Pons (tissue), 1 donor: ENCODE measurements around the gene WWP2.

ENCODE experiments used
- DNase-seq: peaks from one replicate; pipeline ENCODE4 v3.0.0-alpha.2; 2016; ENCODE audit warnings: low spot score

Gene WWP2

DNA sequence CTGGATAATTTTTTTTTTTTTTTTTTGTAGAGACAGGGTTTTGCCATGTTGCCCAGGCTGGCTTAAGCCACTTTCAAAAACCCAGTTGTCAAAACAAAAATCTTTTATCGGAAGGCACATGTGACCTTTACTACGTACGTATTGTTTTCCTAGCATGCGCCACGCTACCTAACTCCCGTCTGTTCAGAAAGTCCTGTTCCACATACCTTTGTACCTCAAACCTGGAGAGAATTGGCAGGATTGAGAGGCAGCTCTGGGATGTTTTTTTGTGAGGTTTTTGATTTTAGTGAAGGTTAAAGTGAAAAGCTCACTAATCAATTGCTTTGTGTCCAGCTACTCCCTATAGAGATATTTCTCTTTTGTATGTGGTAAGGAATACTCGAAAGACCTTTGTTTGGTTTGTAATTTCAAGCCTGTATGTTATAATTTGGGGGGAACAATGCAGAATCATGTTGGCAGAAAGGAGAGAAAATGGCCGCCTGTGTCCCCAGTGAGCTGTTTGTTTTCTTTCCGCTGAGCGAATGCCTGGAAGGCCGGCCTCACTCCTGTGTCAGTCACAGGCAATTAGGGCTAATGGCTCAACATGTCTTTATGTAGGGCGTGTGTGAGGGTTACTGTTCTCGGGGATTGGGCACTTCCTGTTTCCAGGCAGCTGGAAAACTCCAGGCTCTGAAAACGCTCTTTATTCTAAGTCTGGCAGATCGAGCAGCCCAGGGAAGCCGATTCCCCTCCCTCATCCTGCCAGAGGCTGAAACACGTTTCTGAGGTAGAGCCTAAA, 128.2 kb downstream of the WWP2 start:
- DNase-seq, result peak; percentile 99

DNA sequence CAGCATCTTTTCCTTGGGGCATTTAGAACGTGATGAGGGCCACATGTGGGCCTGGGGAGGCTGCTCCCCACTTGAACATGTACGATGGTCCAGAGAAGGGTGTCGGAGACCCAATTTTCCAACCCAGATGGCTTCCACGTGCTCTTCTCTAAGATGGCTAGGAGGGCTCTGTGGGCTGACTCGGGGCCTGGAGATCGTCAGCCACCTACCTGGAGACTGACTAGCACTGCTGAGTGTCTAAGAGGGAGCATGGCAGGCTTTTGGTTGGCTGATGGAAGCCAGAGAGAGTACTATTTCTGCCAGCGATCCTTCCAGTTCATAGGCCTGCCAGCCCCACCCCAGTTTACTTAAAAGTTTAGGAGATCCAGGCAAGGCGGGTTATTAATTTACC, 128.8 kb downstream of the WWP2 start:
- DNase-seq, result no peak

DNA sequence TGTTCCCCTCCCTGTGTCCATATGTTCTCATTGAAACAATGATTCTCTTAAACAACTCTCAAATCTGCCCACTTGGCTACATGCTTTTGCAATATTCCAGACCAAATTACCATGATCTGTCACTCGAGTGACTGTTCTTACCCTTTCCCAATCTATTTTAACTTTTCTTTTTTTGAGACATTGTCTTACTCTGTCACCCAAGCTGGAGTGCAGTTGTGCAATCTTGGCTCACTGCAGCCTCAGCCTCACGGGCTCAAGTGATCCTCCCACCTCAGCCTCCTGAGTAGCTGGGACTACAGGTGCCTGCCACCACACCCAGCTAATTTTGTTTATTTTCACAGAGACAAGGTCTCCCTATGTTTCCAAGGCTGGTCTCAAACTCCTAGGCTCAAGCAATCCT, 130.2 kb downstream of the WWP2 start:
- no peak for DNase-seq

DNA sequence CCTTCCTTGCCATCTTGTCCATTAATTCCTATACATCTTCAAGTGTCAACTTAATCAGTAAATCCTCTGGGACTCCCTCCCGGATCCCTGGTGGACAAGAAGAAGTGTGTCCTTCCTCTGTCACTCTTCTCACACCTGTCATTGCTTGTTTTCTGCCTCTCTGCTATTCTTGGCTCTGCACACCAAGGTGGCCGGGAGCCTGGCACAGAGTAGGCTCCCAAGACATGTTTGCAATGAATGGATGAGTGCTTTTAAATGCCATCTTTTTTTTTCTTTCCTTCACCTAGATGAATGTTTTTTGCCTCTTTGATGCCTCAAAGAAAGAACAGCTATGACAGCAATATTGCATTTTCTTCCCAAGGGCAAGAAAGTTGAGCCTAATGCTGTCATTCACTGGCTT, 131.0 kb downstream of the WWP2 start:
- no peak for DNase-seq

DNA sequence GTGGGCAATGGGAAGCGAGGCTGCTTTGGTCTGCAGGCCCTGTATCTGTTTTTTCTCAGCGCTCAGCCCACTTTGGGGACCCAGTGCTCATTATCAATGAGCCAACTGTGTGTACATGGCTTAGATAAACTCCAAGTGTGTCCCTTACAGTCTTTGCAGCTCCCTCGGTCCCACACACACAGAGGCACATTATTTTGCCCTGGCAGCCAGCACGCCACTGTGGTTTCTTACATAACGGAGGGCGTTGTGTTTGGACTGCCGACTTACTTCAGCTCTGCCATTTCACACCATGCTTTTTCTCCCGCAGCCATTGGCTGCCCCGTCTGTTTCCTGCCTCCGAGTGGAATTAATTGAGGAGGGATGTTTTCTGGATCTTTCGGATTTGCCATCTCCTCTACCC, 132.5 kb downstream of the WWP2 start:
- peak; percentile 95 for DNase-seq

DNA sequence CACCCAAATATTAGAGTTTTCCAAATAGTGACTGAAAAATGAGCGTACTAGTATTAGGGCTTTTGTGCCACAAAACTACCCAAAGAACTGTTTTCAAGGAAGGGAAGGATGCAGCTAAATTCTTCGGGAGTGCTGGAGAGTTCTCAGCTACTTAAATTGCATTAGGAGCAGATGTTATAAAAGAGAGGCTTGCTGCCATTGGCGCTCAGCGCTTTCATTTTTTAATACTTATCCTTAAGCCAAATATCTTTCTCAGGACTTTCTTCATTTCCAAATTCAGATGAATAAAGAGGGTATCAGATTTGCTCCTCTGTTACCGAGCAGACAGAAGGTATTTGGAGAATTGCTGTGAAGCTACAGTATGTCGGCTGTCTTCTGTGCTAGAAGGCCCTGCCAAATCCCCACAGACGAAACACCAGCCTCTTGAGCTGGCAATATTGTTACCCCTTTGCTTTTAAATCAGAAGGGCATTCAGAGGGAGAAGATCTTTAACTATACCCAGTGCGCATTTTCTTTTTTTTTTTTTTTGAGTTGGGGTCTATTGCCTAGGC, 141.8 kb downstream of the WWP2 start:
- DNase-seq, result no peak

DNA sequence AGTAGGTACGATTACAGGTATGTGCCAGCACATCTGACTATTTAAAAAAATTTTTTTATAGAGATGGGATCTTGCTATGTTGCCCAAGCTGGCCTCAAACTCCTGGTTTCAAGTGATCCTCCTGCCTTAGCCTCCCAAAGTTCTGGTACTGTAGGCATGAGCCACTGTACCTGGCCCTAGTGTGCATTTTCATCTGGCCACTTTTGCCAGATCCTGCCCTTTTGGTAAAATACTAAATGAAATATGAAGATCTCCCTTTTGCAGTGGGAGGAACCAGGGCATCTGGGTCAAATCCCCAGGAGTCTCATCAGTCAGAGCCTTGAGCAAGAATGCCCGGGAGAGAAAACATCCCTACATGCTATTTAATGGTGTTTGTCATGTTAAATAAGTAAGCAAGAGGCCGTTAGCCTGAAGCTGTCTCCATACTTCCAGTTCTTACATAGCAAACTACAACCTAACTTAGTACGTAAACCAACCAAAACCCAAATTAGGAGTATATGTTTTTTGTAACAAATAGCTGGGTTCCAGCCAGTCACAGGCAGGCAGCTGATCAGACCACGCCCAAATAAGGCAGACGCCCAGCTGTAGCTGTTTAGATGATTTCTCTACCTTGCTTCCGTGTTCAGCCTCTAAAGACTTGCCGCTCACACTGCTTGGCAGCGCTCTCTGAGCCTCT, 142.5 kb downstream of the WWP2 start:
- DNase-seq, result no peak

DNA sequence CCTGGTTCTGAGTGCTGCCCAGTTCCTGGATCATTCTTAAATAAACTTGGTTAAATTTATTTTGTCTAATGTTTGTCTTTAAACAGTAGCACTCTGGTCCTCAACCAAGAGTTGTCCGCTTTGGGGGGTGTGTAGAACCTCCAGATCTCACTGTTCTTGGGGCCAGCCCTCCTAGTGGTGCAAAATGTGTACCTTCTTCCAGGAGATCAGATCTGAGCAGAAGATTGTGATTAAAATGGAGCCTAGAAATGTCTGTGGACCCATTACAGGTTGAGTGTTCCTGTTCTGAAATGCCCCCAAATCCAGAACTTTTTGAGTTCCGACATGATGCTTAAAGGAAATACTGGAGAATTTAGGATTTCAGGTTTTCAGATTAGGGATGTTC, 143.0 kb downstream of the WWP2 start:
- DNase-seq, result no peak

DNA sequence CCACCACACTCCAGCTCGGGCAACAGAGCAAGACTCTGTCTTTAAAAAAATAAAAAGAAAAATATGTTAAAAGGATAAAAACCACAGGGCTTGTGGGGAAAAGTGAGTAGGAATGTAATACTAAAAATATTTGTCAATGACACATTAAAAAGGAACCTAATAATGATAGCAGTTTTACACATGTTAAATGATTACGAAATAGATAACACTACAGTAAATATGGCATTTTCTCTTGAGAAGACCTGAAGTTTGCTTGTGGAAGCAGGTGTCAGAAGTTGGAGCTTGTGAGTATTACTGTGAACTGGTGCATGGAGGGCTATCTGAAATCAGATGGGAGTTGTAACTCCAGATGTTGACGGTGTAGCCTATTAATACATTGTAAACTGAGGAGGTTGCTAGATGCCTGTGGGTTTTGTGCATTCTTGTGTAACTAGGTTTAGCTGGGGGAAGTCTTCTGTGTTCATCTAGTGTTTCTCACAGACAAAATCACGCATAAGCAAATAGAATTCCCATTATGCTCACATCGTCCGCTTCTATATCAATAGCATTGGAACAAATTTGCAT, 144.8 kb downstream of the WWP2 start:
- DNase-seq, result no peak

DNA sequence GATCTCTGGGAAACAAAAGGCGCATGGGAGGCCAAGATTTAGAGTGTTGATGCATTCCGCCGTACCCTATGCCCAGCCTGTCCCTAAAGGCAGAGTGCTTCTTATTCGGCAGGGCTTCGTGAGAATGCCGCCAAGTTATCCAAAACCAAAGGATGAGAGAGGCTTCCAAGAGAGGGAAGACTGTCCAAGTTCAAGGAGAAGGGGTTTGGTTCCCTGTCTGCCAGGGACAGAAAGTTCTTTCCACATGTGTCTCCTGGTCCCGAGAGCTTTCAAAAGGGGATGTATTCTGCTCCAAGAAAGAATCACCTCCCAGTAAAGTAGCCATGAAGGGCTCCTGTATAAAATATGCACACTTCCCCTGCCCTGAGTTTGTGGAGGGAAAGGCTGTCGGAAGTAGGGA, 146.9 kb downstream of the WWP2 start:
- no peak for DNase-seq

DNA sequence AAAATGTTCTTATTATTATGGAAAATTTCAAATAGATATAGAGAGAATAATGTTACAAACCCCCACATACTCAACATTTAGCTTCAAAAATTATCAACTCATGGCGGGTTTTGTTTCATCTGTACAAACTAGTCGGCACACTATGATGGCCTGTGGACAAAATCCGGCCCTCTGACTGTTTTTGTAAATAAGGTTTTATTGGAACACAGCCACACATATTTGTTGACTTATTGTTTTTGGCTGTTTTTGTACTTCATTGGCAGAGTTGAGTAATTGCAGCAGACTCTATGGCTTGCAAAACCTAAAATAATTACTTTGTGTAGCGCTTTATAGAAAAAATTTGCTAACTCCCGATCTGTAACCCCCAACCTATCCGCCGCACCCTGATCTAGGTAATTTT, 147.6 kb downstream of the WWP2 start:
- no peak for DNase-seq

DNA sequence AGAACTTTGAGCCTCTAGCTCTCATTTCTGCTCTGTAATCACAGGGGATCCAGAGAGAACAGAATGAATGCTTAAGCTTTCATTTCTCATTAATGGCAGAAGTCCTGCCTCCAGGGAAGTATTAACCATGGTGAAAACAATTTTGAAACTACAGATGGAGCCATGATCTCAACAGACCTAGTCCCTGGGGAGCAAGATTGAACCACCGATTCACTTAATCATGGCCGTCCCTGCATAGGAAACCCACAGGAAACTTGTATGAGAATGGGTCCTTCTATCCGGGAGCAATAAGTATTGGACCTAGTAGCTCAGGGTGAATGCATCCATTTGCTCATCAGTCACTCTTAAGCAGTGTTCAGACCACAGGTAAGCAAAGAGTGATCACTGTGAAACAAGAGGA, 148.8 kb downstream of the WWP2 start:
- DNase-seq, result no peak

DNA sequence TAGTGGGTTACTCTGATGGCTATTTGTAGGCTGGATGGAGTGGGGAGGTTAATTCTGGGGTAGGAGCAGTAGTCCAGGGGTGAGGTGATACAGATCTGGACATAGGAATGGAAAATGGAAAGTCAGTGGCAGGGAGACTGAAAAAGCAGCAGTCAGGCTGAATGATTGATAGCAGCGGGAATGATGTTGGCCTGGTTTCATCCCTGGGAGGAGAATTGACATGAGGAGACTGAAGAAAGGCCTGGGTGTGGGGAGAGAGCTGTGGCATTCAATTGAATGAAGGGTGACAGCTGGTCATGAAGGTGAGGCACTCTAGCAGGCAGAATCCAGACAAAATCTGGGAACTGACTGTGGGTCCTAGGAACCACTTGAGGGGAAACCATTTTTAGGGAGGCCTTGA, 154.3 kb downstream of the WWP2 start:
- no peak for DNase-seq

DNA sequence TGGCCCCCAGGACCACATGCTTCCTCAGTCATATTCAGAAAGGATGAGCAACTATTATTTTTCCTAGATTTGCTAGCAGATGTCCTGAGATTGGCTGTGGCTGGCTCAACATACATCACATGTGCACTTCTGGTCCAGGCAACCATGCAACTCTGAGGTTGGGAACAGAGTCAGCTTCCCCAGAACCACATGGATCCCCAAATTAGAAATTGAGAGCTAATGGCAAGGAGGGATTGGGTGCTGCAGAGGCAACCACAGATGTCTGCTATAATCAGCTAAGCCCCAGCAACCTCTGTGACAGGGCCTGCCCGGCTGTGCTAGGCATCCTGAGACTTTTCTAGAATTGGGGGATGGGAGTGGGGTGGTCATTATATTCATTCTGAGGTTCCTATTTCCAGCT, 155.2 kb downstream of the WWP2 start:
- DNase-seq, result no peak

DNA sequence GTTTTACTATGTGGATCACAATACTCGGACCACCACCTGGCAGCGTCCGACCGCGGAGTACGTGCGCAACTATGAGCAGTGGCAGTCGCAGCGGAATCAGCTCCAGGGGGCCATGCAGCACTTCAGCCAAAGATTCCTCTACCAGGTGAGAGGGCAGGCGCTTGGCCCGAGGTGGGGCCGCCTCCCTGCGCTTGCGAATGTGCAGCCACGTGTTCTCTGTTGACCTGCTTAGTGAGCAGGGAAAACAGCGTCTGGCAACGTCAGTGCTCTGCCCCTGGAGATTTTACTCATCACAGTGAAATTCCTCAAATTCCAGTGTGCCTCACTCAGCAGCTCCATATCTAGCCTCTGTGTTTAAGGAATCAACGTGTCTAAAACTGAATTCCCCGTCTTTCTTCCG, 155.6 kb downstream of the WWP2 start:
- no peak for DNase-seq

DNA sequence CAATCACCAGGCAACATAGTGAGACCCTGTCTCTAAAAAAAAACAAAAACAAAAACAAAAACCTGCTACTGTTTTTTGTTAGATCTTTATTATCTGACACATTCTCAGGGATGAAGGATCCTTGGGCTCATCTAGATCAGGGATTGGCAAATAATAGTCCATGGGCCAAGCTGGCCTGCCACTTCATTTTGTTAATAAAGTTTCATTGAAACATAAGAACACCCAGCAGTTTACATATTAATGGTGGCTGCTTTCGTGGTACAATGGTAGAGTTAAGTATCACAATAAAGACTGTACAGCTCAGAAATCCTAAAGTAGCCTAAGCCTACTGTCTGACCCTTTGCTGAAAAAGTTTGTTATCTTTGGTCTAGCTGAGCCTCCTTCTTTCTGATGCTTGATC, 156.1 kb downstream of the WWP2 start:
- no peak for DNase-seq

DNA sequence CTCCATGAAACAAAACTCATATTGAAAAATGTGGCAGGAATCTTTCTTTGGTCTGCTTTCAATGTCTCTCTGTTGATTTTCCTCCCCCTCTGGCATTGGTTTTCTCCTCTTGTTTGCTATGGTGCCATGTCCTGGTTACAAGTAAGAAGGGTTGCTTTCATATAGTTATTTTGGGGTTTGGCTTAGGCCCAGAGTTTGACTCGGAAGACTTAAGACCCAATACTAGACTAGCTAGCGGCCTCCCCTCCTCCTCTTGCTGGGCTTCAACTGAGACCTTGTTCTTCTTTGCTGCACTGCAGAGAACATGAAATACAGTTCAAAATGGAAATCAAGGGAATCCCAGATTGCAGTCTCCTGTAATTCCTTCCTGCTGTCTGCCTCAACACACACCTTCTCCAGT, 159.0 kb downstream of the WWP2 start:
- DNase-seq, result peak; percentile 46

DNA sequence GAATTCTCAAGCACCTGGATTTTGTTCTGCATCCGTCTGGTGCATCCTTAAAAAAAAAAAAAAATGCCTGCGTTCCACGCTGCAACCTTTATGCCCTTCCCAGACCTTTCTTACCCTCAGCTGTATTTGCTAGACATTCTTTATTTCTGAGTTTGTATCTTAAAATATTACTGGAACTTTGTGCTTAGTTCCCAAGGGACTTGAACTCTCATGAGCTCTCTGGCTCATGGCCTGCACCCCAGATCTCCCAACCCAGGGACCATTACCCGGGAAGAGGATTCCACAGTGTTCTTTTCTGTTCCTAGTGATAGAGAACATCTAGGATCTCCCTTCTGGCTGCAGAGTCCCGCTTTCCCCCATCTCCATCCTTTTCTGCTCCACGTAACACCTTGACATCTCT, 160.1 kb downstream of the WWP2 start:
- no peak for DNase-seq

DNA sequence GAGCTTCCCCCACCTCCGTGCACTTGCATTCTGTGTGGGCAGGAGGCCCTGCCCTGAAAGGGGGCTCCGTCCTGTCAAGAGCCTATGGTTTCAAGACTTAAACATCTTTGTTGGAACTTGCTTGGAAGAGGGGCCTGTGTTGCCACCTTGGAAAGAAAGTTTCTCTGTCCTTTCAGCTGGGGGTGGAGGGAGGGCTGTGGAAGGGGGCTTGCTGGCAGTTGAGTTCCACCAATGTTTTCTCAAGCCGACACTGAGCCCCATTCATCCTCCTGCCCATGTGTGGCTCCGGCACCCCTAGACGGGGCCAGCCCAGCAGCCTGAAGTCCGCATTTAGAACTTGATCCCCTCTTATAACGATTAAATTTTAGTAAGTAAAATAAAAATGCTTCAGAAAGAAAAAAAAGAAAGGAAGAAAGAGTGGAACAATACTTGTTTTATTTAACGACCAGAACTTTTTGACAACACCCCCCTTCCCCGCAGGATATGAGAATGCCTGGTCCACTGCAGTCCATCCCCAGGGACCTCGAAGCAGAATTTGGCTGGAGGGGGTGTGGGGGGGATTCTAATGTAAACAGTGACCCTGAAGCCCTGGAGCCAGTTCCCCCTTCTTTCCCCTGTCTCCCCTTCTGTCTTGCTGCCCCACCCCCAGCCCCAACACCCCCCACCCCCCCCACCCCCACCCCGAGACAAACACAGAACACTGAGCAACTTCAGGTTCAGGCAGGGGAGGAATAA, 162.1 kb downstream of the WWP2 start:
- DNase-seq, result no peak

DNA sequence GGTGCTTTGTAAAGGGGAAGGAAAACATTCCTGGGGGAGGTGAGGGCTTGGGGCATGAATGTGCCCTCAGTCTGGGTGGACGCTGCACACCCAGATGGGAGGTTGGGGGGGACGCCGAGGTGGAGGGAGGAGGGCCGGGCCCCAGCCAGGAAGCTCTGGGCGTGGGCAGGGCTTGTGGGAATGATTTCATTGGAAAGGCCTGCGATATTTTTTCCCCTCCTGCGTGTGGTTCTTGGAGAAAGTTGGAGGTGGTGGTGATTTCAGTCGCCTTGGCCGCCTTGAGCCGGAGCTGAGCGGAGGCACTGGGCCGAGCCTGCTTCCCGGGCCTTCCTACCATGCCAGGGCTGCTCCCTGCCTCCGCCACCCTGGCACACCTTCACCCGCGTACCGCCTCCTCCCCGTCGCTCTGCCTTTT, 162.7 kb downstream of the WWP2 start:
- DNase-seq, result no peak

DNA sequence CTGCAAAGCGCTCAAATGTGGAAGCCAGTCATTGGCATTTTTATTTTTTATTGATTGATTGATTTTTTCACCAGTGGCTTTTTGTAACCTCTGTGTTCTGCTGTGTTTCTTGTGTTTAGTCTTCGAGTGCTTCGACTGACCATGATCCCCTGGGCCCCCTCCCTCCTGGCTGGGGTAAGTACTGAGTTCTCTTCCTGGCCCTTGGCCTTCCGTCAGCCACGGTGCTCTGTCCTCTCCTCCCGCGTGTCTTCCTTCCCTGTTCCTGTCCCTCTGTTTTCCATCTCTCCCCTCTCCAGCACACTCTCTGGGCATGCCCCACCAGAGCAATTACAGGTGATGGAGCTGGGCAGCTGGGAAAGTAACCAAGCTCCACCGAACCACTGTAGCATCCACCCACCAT, 163.2 kb downstream of the WWP2 start:
- no peak for DNase-seq

DNA sequence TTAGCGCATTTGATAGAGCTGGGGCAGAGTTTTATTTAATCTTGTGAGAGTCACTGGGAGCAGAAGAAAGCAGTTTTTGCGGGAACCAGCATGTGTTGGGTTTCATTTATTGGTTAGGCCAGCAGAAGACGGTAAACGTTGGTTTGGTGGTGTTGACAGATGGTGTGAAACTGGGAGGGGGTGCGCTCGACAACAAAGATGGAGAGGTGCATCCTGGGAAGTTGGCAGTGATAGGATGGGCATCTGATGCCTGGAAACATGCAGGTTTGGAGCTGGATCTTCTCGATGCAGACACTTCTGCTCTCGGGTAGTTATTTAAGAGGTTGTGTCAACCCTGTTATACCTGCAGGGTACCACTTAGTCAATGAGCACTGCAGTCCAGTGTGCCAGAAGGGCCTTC, 164.1 kb downstream of the WWP2 start:
- no peak for DNase-seq
